Stimulated activated CD8-positive, alpha-beta memory T cell treated with anti-CD3 and anti-CD28 coated beads, Interleukin-12 subunit alpha, Interleukin-12 subunit beta, amount 100 ng/mL, for 1 hour (primary cell): ENCODE measurements around the gene RBBP7.

Source experiments
- DNase-seq: peaks from one replicate; pipeline ENCODE4 v3.0.0-alpha.2; 2020; ENCODE audit warnings: low read depth

RBBP7 gene

DNA sequence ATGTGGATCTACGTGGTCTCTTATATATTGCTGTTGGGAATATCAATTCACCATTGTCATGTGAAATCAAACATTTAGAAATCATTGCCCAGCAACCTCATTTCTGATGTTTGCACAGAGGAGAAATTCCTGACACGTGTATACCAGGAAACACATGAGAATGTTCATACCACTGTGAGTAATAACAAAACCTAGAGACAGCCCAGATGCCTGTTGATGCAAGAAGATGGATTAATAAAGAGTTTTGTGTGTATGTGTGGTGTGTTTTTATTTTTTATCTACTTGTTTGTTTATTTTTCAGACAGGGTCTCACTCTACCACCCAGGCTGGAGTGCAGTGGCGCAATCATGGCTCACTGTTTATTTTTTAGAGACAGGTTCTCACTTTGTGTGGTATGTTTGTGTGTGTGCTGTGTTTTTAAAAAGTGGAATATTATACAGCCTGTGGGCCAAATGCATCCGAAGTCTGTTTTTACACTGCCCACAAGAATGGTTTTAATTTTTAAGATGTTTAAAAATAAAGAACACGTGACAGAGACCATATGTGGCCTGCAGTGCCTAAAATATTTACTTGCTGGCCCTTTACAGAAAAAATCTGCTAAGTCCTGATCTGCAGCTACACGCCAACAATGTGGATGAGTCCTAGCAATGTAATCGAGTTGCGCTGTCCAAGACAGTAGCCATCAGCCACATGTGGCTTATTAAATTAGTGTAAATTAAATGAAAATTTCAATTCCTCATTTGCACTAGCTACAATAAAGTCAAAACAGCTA is 44.7 kb downstream of the RBBP7 start:
- DNase-seq, result no peak

DNA sequence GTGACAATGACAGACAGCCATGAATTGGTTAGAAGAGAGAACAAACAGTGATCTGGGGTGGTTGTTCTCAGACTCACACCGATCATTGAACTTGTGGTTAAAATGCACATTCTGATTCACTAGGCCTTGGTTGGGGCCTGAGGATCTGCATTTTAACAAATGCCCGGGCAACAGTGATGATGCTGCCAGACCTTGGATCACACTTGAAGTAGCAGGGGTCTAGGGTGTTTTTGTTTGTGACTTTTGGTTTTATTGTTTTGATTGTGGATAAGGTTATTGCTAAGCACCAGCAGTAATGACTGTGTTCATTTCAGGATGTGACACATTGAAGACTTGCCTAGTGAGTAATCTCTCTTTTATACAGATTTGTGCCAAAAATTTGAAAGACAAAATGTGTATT is 47.4 kb downstream of the RBBP7 start:
- no peak for DNase-seq

DNA sequence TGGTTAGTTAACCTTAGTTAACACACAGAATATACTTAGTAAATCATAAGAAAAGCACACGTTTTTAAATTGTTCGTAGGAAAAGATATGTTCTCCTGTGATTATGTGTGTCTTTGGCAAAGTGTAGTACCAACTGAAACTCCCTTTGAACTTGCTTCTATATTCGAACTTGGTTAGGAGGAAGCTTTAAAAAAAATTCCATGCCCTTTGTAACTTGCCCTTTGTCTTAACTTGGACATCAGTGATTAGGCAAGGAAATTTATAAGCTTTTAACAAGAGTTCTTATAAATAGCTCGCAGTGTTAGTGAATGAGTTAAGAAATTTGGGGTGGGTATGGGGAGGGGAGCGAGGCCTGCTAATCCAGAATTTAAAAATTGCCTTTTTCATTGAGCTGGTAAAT is 50.5 kb downstream of the RBBP7 start:
- DNase-seq, result no peak

DNA sequence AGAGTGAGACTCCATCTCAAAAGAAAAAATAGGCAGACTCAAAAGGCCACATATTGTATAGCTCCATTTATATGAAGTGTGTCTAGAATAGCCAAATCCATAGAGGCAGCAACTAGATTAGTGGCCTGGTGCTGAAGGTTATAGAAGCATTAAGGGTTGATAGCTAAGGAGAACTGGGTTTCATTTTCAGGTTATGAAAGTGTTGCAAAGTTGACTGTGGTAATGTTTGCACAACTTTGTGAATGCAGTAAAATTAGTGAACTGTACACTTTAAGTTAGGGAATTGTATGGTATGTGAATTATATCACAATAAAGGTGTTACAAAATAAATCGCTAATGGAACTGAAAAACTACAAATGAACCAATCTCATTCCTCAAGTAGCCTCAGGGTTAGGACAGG is 55.6 kb downstream of the RBBP7 start:
- DNase-seq, result no peak

DNA sequence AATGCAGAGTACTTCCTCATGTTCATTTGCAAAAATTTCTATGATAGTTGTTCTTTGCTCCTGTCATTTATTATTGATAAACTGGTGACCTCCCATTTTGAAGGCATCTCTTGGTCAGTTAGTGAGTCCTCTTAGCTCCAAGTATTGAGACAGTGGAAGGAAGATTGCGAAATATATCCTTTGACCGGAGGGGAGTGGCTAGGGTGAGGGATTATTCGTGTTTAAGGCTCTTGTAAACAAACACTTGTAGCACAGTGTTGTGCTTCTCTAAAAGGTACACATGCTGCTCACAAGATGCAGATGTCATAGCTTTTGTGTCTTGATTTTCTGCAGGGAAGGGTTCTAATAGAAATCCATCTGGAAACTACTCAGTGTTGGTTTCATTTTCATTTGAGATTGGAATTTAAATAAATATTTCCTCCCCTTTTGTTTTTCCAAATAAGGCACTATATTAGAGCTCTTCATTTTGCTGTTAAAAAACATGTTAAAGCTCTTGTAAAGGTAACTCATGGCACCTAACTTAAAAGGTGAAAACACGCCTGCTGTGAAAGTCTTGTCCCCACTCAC is 62.1 kb downstream of the RBBP7 start:
- no peak for DNase-seq

DNA sequence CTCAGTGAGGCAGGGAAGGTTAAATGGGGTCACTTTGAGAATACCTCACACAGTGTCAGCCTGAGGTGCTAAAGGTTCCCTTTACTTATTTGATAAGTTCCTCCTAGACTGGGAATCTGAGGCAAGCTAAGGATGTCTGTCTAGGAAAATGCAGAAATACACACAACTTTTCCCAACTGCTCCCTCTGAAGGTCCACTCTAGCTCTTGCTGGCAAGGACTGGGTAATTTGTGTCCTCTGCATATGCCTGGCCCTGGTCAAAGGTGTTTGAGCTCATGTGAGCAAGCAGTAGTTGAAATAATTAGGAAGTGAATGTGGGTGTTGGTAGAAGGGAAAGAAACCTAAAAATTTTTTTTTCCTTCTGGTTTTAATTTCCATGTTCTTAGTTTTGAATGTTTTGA is 62.6 kb downstream of the RBBP7 start:
- no peak for DNase-seq

DNA sequence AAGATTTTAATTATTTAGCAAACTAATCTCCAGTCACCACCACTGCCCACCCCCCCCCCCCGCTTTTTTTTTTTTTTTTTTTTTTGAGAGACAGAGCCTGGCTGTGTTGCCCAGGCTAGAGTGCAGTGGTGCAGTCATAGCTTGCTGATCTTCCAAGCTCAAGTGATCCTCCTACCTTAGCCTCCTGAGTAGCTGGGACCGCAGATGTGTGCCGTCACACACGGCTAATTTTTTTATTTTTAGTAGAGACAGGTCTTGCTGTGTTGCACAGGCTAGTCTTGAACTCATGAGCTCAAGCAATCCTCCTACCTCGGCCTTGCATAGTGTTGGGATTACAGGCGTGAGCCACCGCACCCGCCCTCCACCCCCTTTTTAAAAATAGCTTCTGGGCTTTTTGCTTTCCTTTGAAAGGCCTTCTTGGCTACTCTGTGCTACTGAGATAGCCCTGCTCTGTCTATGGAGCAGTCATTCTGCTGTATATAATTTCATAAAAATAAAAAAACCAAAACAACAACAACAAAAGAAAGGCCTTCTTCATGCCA is 65.2 kb downstream of the RBBP7 start:
- no peak for DNase-seq

DNA sequence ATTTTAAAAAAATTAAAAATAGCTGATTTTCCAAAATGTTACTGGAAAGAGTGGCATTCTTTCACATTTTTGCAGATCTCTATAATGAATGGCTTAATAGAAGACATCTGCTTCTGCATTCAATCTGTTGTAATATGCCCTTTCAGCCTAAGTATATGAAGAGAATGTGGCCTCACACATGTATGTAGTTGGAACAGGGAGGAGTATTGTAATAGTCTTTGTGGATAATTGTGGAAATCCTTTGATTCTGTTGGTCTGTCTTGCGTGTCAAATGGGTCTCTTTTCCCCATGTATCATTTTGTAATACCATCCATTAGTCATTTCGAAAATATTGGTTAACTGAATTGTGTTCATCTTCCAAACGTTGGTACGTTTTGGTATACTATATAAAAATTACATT is 72.3 kb downstream of the RBBP7 start:
- DNase-seq, result no peak

DNA sequence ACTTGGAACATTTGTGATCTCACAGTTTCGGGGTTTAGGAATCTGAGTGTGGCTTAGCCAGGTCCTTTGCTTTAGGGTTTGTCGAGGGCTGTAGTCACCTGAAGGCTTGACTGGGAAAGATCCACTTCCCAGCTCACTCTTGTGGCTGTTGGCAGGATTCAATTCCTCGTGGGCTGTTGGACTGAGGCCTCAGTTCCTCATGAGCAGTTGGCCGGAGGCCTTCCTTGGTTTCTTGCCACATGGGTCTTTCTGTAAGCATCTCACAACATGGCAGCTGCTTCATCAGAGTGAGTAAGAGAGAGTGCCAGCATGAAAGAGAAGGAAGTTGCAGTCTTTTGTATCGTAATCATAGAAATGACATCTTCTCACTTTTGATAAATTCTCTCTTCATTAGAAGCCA is 72.8 kb downstream of the RBBP7 start:
- DNase-seq, result no peak

DNA sequence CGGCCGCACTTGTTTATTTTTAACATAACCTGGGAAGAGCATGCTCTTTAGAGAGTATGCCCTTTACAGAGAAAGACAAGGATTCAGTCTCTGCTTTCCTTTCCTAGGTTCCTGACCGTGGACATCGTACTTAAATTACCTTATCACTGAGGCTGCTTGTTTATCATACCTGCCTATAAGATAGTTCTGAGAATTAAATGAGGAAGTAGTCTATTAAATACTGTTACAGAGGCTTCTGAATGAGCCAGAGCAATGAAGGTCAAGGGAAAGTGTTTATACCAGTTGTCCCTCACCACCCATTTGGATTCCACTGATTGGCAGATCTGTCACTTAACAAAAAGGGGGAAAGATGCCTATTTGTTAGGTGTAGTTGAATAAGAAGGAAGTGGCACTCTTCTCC is 73.9 kb downstream of the RBBP7 start:
- DNase-seq, result no peak
